H1 (cell line): Measurements from ENCODE around the gene FOXB1. TPM values are rescaled to one million over a fixed set of nuclear protein-coding genes. Genes with fewer than 3 reads are reported as not detected.

Source experiments
- ASH2L ChIP-seq: fragments of 200-600, 300-600 bp; sonication (generic); IDR thresholded peaks from one replicate; pipeline ENCODE4 v1.7.1; 2017; ENCODE audit warnings: low read length
- BACH1 ChIP-seq: IDR thresholded peaks from 2 replicates; pipeline ENCODE4 v1.6.1; 2012; ENCODE audit warnings: low read length, improper control_type of control experiment
- EGR1 ChIP-seq: IDR thresholded peaks from 2 replicates; pipeline ENCODE4 v1.6.1; 2011; ENCODE audit warnings: low read depth, low read length, borderline replicate concordance
- EZH2 ChIP-seq: fragments of 200-600 bp; sonication (generic); IDR thresholded peaks from 2 replicates; pipeline ENCODE4 v1.7.1; 2012; ENCODE audit warnings: low read depth, mild to moderate bottlenecking, moderate library complexity, low read length, inconsistent platforms; ENCODE audit not compliant: severe bottlenecking
- POLR2A ChIP-seq, 2 experiments: IDR thresholded peaks; 1 replicate in 1 of 2; 2 replicates in 1 of 2; pipeline ENCODE4 v1.6.1; 2011; ENCODE audit warnings: low read depth in 2 of 2, low read length in 2 of 2, mild to moderate bottlenecking in 2 of 2; ENCODE audit errors: control extremely low read depth in 1 of 2
- RBBP5 ChIP-seq: IDR thresholded peaks from 2 replicates; pipeline ENCODE4 v1.7.1; 2012; ENCODE audit warnings: low read depth, mild to moderate bottlenecking, inconsistent platforms, low read length, moderate library complexity, borderline replicate concordance
- SIN3A ChIP-seq, 2 experiments: IDR thresholded peaks in 1 of 2; conservative IDR thresholded peaks in 1 of 2; 2 replicates each; pipeline ENCODE4 v1.6.1; 2011 to 2012; ENCODE audit warnings: low read length in 2 of 2, improper control_type of control experiment in 1 of 2, low read depth in 1 of 2, mild to moderate bottlenecking in 1 of 2
- SUZ12 ChIP-seq: fragments of 200-600 bp; sonication (generic); IDR thresholded peaks from 2 replicates; pipeline ENCODE4 v1.6.1; 2012; ENCODE audit warnings: mild to moderate bottlenecking, inconsistent platforms, low read length, moderate library complexity, mixed read lengths
- YY1 ChIP-seq: IDR thresholded peaks from 2 replicates; pipeline ENCODE4 v1.6.1; 2011; ENCODE audit warnings: low read depth, mild to moderate bottlenecking, low read length
- polyA plus RNA-seq, 7 experiments: library from polyadenylated mRNA; depleted of rRNA in 3 of 7; stranded (reverse) in 5 of 7; unstranded in 2 of 7; fragments of >200 nt in 5 of 7; fragments of 200-250 nt in 2 of 7; gene quantifications; 1 replicate in 5 of 7; 2 replicates in 1 of 7; 4 replicates in 1 of 7; pipeline versions ENCODE4 v1.2.1 to v1.2.3, GENCODE V29; 2011 to 2013; ENCODE audit warnings: missing spikeins in 2 of 7, mixed read lengths in 2 of 7
- total RNA-seq: library from RNA; stranded (reverse); fragmentation: NEBNext Ultra II Directional; extraction: Animal tissue kit (Norgen Biotek cat#: 25700); gene quantifications from 2 replicates; pipeline ENCODE4 v1.2.1, GENCODE V29; 2021
- TF ChIP-seq, protein P1 (sequence below): fragments of 300-600 bp; sonication (generic); IDR thresholded peaks from 2 replicates; pipeline ENCODE4 v1.7.1; 2012; ENCODE audit warnings: low read length, moderate library complexity, mild to moderate bottlenecking, inconsistent platforms; ENCODE audit not compliant: insufficient replicate concordance
- TF ChIP-seq, protein P2 (sequence below): IDR thresholded peaks from 2 replicates; pipeline ENCODE4 v1.6.1; 2012; ENCODE audit warnings: low read length, inconsistent platforms

The FOXB1 gene
- total and polyA plus RNA-seq, 2 of the 8 experiments (the other 6 are each of a cell fraction or from before 2014, with no cell fraction given) = 0.92 to 1.5 TPM

DNA sequence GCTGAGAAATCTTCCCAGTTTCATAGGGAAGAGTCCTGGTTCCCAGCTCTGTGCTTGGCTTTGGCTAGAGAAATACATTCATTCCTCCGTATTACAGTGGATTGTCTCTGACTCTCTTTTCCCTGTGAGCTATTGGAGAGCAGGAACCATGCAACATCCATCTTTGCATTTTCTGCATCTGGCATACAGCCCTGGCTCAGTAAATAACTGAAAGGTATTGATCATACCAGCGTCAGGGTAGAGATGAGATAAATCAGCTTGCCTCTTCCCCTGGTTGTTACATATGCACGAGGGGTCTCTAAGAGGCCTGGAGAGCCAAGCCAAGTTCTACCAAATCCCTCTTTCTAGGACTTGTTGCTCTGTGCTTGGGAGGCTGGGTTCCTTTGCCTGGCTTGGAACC lies 35.2 kb downstream of the FOXB1 start (continued):
- TF ChIP-seq, protein P1, sequence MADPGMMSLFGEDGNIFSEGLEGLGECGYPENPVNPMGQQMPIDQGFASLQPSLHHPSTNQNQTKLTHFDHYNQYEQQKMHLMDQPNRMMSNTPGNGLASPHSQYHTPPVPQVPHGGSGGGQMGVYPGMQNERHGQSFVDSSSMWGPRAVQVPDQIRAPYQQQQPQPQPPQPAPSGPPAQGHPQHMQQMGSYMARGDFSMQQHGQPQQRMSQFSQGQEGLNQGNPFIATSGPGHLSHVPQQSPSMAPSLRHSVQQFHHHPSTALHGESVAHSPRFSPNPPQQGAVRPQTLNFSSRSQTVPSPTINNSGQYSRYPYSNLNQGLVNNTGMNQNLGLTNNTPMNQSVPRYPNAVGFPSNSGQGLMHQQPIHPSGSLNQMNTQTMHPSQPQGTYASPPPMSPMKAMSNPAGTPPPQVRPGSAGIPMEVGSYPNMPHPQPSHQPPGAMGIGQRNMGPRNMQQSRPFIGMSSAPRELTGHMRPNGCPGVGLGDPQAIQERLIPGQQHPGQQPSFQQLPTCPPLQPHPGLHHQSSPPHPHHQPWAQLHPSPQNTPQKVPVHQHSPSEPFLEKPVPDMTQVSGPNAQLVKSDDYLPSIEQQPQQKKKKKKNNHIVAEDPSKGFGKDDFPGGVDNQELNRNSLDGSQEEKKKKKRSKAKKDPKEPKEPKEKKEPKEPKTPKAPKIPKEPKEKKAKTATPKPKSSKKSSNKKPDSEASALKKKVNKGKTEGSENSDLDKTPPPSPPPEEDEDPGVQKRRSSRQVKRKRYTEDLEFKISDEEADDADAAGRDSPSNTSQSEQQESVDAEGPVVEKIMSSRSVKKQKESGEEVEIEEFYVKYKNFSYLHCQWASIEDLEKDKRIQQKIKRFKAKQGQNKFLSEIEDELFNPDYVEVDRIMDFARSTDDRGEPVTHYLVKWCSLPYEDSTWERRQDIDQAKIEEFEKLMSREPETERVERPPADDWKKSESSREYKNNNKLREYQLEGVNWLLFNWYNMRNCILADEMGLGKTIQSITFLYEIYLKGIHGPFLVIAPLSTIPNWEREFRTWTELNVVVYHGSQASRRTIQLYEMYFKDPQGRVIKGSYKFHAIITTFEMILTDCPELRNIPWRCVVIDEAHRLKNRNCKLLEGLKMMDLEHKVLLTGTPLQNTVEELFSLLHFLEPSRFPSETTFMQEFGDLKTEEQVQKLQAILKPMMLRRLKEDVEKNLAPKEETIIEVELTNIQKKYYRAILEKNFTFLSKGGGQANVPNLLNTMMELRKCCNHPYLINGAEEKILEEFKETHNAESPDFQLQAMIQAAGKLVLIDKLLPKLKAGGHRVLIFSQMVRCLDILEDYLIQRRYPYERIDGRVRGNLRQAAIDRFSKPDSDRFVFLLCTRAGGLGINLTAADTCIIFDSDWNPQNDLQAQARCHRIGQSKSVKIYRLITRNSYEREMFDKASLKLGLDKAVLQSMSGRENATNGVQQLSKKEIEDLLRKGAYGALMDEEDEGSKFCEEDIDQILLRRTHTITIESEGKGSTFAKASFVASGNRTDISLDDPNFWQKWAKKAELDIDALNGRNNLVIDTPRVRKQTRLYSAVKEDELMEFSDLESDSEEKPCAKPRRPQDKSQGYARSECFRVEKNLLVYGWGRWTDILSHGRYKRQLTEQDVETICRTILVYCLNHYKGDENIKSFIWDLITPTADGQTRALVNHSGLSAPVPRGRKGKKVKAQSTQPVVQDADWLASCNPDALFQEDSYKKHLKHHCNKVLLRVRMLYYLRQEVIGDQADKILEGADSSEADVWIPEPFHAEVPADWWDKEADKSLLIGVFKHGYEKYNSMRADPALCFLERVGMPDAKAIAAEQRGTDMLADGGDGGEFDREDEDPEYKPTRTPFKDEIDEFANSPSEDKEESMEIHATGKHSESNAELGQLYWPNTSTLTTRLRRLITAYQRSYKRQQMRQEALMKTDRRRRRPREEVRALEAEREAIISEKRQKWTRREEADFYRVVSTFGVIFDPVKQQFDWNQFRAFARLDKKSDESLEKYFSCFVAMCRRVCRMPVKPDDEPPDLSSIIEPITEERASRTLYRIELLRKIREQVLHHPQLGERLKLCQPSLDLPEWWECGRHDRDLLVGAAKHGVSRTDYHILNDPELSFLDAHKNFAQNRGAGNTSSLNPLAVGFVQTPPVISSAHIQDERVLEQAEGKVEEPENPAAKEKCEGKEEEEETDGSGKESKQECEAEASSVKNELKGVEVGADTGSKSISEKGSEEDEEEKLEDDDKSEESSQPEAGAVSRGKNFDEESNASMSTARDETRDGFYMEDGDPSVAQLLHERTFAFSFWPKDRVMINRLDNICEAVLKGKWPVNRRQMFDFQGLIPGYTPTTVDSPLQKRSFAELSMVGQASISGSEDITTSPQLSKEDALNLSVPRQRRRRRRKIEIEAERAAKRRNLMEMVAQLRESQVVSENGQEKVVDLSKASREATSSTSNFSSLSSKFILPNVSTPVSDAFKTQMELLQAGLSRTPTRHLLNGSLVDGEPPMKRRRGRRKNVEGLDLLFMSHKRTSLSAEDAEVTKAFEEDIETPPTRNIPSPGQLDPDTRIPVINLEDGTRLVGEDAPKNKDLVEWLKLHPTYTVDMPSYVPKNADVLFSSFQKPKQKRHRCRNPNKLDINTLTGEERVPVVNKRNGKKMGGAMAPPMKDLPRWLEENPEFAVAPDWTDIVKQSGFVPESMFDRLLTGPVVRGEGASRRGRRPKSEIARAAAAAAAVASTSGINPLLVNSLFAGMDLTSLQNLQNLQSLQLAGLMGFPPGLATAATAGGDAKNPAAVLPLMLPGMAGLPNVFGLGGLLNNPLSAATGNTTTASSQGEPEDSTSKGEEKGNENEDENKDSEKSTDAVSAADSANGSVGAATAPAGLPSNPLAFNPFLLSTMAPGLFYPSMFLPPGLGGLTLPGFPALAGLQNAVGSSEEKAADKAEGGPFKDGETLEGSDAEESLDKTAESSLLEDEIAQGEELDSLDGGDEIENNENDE = no peak
- TF ChIP-seq, protein P2, sequence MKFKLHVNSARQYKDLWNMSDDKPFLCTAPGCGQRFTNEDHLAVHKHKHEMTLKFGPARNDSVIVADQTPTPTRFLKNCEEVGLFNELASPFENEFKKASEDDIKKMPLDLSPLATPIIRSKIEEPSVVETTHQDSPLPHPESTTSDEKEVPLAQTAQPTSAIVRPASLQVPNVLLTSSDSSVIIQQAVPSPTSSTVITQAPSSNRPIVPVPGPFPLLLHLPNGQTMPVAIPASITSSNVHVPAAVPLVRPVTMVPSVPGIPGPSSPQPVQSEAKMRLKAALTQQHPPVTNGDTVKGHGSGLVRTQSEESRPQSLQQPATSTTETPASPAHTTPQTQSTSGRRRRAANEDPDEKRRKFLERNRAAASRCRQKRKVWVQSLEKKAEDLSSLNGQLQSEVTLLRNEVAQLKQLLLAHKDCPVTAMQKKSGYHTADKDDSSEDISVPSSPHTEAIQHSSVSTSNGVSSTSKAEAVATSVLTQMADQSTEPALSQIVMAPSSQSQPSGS = no peak
- TF ChIP-seq POLR2A (IDR thresholded peaks at IDR 0.05; ENCODE audit: control extremely low read depth in 1 of 2, low read depth in 2 of 2, low read length in 2 of 2) (no peak), EGR1 (no peak), ASH2L (no peak), BACH1 (no peak), SIN3A (conservative IDR thresholded peaks at IDR 0.05 in 1 of 2, IDR thresholded peaks at IDR 0.05 in 1 of 2; ENCODE audit: low read depth in 1 of 2, low read length in 2 of 2) (no peak), YY1 (no peak), SUZ12 (no peak), RBBP5 (no peak), EZH2 (no peak)
